Sigmoid colon (tissue), 7 donors: ENCODE results near the gene EPS8L2. TPM values are rescaled to one million over a fixed set of nuclear protein-coding genes. Genes with fewer than 3 reads are reported as not detected.

Experiments used
- DNase-seq: peaks from one replicate; pipeline ENCODE4 v3.0.0-alpha.2; 2019
- H3K27ac ChIP-seq, 4 donors: fragments of 200-600 bp; sonication (generic); one replicate each; pipeline ENCODE4 v1.5.1; 2016 to 2019; ENCODE audit warnings: mild to moderate bottlenecking in 1 of 4
- H3K27me3 ChIP-seq, 3 donors: fragments of 200-600 bp; sonication (generic); one replicate each; pipeline ENCODE4 v1.5.1; 2019; ENCODE audit warnings: mild to moderate bottlenecking in 1 of 3
- H3K36me3 ChIP-seq, 4 donors: fragments of 200-600 bp; sonication (generic); one replicate each; pipeline ENCODE4 v1.5.1; 2016 to 2019
- H3K4me1 ChIP-seq, 4 donors: fragments of 200-600 bp; sonication (generic); one replicate each; pipeline ENCODE4 v1.5.1; 2017 to 2019
- H3K4me3 ChIP-seq, 4 donors: fragments of 200-600 bp; sonication (generic); one replicate each; pipeline ENCODE4 v1.5.1; 2017 to 2019; ENCODE audit warnings: mild to moderate bottlenecking in 2 of 4, moderate library complexity in 1 of 4
- H3K9me3 ChIP-seq, 4 donors: fragments of 200-600 bp in 3 of 4; sonication (generic) in 3 of 4; one replicate each; pipeline versions ENCODE4 v1.5.1 to v1.6.1; 2013 to 2019
- CTCF ChIP-seq, 4 experiments: fragments of 450-650 bp in 3 of 4; fragments of 200-600 bp in 1 of 4; IDR thresholded peaks; one replicate each; pipeline ENCODE4 v1.5.1; 2016 to 2019; ENCODE audit warnings: antibody characterized with exemption in 4 of 4, mild to moderate bottlenecking in 3 of 4, moderate library complexity in 2 of 4
- EP300 ChIP-seq, 4 donors: sonication (generic); formaldehyde crosslinking; IDR thresholded peaks; one replicate each; pipeline ENCODE4 v1.6.1; 2017; ENCODE audit warnings: antibody characterized with exemption in 4 of 4
- POLR2A ChIP-seq, 2 donors: fragments of 450-650 bp; IDR thresholded peaks; one replicate each; pipeline ENCODE4 v1.6.1; 2016; ENCODE audit warnings: antibody characterized with exemption in 2 of 2, mild to moderate bottlenecking in 2 of 2, moderate library complexity in 2 of 2
- POLR2AphosphoS5 ChIP-seq, 4 donors: sonication (generic); formaldehyde crosslinking; IDR thresholded peaks; one replicate each; pipeline ENCODE4 v1.6.1; 2017; ENCODE audit warnings: antibody characterized with exemption in 4 of 4
- WGBS, 2 donors: extraction: QIAGEN DNeasy Blood & Tissue Kit; methylation state at CpG; one replicate each; pipeline ENCODE4 v1.1.7; 2013; 5-methylcytosine and 5-hydroxymethylcytosine counted together
- intact Hi-C: fragments of 100-400 bp; cut with DNase I; formaldehyde crosslinking; loops from one replicate; pipeline ENCODE4 v1.15.1; 2023
- polyA plus RNA-seq, 3 donors: library from polyadenylated mRNA; stranded (reverse); fragments of 200-250 nt; gene quantifications; one replicate each; pipeline ENCODE4 v1.2.3, GENCODE V29; 2013
- total RNA-seq, 4 donors: library from RNA; depleted of rRNA; stranded (reverse); fragments of >200 nt; gene quantifications; one replicate each; pipeline ENCODE4 v1.1.0, GENCODE V29; 2016
- donor health status: healthy with polysubstance abuse.
- donor health status: Bipolar disorder and iron deficiency.
- donor health status: healthy.

Gene EPS8L2
- total and polyA plus RNA-seq, 7 donors = 5.4 to 168 (median 15.6) TPM

DNA sequence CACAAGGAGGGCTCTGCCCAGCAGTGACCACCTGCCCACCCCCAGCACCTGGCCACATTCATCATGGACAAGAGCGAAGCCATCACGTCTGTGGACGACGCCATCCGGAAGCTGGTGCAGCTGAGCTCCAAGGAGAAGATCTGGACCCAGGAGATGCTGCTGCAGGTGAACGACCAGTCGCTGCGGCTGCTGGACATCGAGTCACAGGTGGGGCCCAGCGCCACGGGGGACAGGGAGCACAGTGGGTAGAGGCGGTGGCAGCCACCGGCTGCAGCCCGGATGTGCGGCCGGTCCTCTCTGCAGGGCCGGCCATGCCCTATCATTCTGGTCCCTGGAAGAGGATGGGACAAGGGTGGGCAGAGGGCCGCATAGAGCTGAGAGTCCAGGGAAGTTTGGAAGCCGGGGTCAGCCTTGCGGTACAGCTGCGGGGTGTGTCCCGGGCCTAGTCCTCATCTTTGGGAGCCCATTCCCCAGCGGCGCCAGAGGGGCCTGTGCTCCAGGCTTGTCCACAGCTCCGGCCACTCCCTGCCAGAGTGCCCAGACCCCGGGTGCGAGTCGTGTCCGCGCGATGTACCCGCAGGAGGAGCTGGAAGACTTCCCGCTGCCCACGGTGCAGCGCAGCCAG lies 14.1 kb downstream of the EPS8L2 start:
- H3K27ac ChIP-seq = no peak overlapping the region
- peaks cover 0 to 22% (median 17%) of the 10 kb centered on the region in 4 donors for H3K4me1 ChIP-seq
- DNase-seq = no peak
- no peaks in the 10 kb centered on the region for H3K36me3 ChIP-seq
- H3K27me3 ChIP-seq = peaks cover 30 to 60% (median 53%) of the 10 kb centered on the region in 3 donors
- peak overlapping the region in 1 of 4 donors; percentile 24 for H3K4me3 ChIP-seq
- H3K9me3 ChIP-seq = no peaks in the 10 kb centered on the region
- WGBS, 2 donors = 71 to 76% methylated on average over 35 of the region's 35 CpGs
- no peak for TF ChIP-seq EP300 (IDR thresholded peaks at IDR 0.05)
- intact Hi-C loops = no loop called here

DNA sequence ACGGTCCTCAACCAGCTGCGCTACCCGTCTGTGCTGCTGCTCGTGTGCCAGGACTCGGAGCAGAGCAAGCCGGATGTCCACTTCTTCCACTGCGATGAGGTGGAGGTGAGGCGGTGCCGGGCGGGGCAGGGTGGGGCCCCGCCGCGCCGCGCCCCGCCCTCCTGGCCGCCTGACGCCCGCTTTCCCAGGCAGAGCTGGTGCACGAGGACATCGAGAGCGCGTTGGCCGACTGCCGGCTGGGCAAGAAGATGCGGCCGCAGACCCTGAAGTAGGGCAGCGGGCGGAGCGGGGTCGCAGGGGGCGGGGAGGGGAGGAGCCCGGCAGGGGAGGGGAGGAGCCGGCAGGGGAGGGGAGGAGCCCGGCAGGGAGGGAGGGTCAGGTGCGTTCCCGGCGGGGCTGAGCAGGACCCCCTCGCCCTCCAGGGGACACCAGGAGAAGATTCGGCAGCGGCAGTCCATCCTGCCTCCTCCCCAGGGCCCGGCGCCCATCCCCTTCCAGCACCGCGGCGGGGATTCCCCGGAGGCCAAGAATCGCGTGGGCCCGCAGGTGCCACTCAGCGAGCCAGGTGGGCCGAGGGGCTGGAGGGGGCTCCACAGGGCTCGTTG lies 14.7 kb downstream of the EPS8L2 start:
- Histone ChIP-seq H3K9me3 (no peaks in the 10 kb centered on the region), H3K4me3 (peak overlapping the region in 2 of 4 donors; percentile 15 to 24), H3K27ac (no peak overlapping the region), H3K27me3 (peaks cover 35 to 66% (median 59%) of the 10 kb centered on the region in 3 donors), H3K4me1 (peaks cover 0 to 26% (median 21%) of the 10 kb centered on the region in 4 donors), H3K36me3 (no peaks in the 10 kb centered on the region)
- intact Hi-C loops = no loop called here
- 12 to 22% methylated on average over 53 of the region's 53 CpGs for WGBS, 2 donors
- no peak for DNase-seq
- TF ChIP-seq EP300 (IDR thresholded peaks at IDR 0.05) (no peak), POLR2A (IDR thresholded peaks at IDR 0.05) (no peak), POLR2AphosphoS5 (IDR thresholded peaks at IDR 0.05) (no peak), CTCF (IDR thresholded peaks at IDR 0.05) (no peak)

GRCh38 chr11:721247-721740 lies 15.3 kb downstream of the EPS8L2 start:
- Histone ChIP-seq H3K9me3 (no peaks in the 10 kb centered on the region), H3K27ac (no peak overlapping the region), H3K4me1 (peaks cover 0 to 31% (median 26%) of the 10 kb centered on the region in 4 donors), H3K36me3 (no peaks in the 10 kb centered on the region), H3K4me3 (peak overlapping the region in 1 of 4 donors; percentile 24), H3K27me3 (peaks cover 41 to 71% (median 65%) of the 10 kb centered on the region in 3 donors)
- no peak for DNase-seq
- intact Hi-C loops = no loop called here
- TF ChIP-seq POLR2A (IDR thresholded peaks at IDR 0.05) (no peak), CTCF (IDR thresholded peaks at IDR 0.05) (no peak)
- WGBS, 2 donors = 31 to 74% methylated on average over 28 of the region's 28 CpGs

GRCh38 chr11:721741-722345 lies 15.8 kb downstream of the EPS8L2 start:
- H3K36me3 ChIP-seq = no peaks in the 10 kb centered on the region
- WGBS, 2 donors = 22 to 48% methylated on average over 33 of the region's 33 CpGs
- H3K4me3 ChIP-seq = no peak overlapping the region
- intact Hi-C loops = loop anchor here (2.0 kb wide), 1 partner anchor 167 kb away; no protein-coding TSS in a partner anchor
- TF ChIP-seq EP300 (IDR thresholded peaks at IDR 0.05) (no peak), POLR2AphosphoS5 (IDR thresholded peaks at IDR 0.05) (no peak), CTCF (IDR thresholded peaks at IDR 0.05) (no peak), POLR2A (IDR thresholded peaks at IDR 0.05) (no peak)
- H3K4me1 ChIP-seq = peaks cover 0 to 36% (median 32%) of the 10 kb centered on the region in 4 donors
- H3K9me3 ChIP-seq = no peaks in the 10 kb centered on the region
- H3K27me3 ChIP-seq = peaks cover 43 to 77% (median 70%) of the 10 kb centered on the region in 3 donors
- no peak overlapping the region for H3K27ac ChIP-seq
- no peak for DNase-seq

- Histone ChIP-seq H3K36me3 (no peaks in the 10 kb centered on the region), H3K9me3 (no peaks in the 10 kb centered on the region), H3K4me3 (no peak overlapping the region), H3K4me1 (peaks cover 0 to 36% (median 32%) of the 10 kb centered on the region in 4 donors), H3K27me3 (peaks cover 43 to 82% (median 76%) of the 10 kb centered on the region in 3 donors), H3K27ac (no peak overlapping the region)
- 74 to 84% methylated on average over 20 of the region's 20 CpGs for WGBS, 2 donors
- intact Hi-C loops = loop anchor here (2.0 kb wide), 1 partner anchor 168 kb away; no protein-coding TSS in a partner anchor
- no peak for DNase-seq
- TF ChIP-seq EP300 (IDR thresholded peaks at IDR 0.05) (no peak), POLR2A (IDR thresholded peaks at IDR 0.05) (no peak), POLR2AphosphoS5 (IDR thresholded peaks at IDR 0.05) (no peak), CTCF (IDR thresholded peaks at IDR 0.05) (no peak)
Observed at GRCh38 chr11:722346-722811, 16.3 kb downstream of the EPS8L2 start.
